GM12892 (cell line): ENCODE measurements around the gene VCX. TPM values are rescaled to one million over a fixed set of nuclear protein-coding genes. Genes with fewer than 3 reads are reported as not detected.
"Not testable (repeated sequence)": the region's sequence is repeated elsewhere in the genome, so short reads cannot be mapped to it uniquely, and the experiment has no call there.

Source experiments
- DNase-seq: peaks from one replicate; pipeline ENCODE4 v3.0.0; 2011; ENCODE audit not compliant: insufficient read length
- FAIRE-seq: peaks from 2 replicates; lab custom pipeline; 2011; peaks lifted over from hg19 to GRCh38; lab: Jason Lieb, UNC
- POLR2A ChIP-seq: IDR thresholded peaks from 2 replicates; pipeline ENCODE4 v1.6.1; 2011; ENCODE audit warnings: low read depth, low read length, control low read depth
- POLR2AphosphoS5 ChIP-seq: IDR thresholded peaks from 2 replicates; pipeline ENCODE4 v1.6.1; 2011; ENCODE audit warnings: low read depth, low read length, control low read depth
- TAF1 ChIP-seq: IDR thresholded peaks from 2 replicates; pipeline ENCODE4 v1.6.1; 2011; ENCODE audit warnings: low read depth, mild to moderate bottlenecking, control low read depth, low read length, borderline replicate concordance
- polyA plus RNA-seq: library from polyadenylated mRNA; unstranded; fragments of >200 nt; gene quantifications from one replicate; pipeline ENCODE4 v1.2.1, GENCODE V29; 2012; ENCODE audit warnings: missing spikeins, inconsistent platforms; ENCODE audit not compliant: missing spikeins

Gene VCX
- not detected for polyA plus RNA-seq

DNA sequence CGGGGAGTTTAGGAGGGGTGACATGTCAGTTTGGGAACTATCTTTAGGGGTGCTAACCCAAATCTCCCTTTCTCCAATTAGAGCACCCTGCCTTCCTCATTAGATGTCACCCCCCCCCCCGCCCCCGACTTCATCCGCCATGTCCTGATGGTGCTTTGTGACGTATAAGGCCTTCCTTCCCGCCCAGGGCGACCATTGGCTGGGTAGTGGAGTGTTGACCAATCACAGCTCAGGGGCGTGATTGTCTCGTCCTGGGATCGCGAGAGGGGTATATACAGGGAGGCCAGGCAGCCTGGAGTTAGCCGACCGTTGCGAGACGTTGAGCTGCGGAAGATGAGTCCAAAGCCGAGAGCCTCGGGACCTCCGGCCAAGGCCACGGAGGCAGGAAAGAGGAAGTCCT is at the start of gene VCX:
TSS of gene VCX (plus strand) at position 301 of the 400 bp plus-strand sequence. CDS start at position 334, 33 bp downstream.
- not testable (repeated sequence) for FAIRE-seq, DNase-seq

DNA sequence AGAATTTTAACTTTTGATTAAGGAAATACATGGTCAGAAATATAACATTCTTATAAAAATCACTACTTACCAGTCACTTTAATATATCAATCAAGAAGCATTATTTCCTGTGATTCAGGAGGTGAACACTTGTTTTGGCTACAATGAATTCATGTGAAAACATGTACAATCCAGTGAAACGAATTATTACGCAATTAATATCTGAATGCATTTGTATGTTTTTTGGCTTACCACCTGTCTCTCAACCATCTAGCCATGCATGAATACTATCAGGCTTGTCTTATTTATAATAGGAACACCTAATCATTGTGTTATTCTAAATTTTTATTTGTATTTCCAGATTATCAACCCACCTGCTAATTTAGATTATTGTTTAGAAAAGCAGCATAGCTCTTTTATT is 44.6 kb upstream of the VCX start:
- DNase-seq (no peak), FAIRE-seq (no peak)
- TF ChIP-seq TAF1: no peak
- no peak for TF ChIP-seq POLR2A
- no peak for TF ChIP-seq POLR2AphosphoS5

DNA sequence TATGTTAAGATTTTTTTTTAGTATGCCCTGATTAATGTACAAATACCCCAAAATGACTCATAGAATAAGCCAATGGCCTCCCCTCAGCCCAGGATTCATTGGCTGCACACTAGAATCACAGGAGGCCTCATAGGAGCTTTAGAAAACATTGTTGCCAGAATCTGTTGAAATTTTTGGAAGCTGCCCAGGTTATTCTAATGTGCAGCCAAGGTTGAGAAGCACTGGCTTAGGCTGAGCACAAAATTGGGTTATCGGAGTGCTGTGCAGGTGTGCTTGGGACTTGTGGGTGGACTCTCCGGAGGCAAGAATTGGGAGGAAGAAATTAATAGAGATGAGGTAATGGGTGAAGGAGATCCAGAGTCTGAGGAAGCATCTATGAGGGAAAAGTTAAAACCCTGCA is 41.3 kb upstream of the VCX start:
- no peak for FAIRE-seq
- TF ChIP-seq TAF1 (no peak), POLR2AphosphoS5 (no peak), POLR2A (no peak)
- DNase-seq: no peak

DNA sequence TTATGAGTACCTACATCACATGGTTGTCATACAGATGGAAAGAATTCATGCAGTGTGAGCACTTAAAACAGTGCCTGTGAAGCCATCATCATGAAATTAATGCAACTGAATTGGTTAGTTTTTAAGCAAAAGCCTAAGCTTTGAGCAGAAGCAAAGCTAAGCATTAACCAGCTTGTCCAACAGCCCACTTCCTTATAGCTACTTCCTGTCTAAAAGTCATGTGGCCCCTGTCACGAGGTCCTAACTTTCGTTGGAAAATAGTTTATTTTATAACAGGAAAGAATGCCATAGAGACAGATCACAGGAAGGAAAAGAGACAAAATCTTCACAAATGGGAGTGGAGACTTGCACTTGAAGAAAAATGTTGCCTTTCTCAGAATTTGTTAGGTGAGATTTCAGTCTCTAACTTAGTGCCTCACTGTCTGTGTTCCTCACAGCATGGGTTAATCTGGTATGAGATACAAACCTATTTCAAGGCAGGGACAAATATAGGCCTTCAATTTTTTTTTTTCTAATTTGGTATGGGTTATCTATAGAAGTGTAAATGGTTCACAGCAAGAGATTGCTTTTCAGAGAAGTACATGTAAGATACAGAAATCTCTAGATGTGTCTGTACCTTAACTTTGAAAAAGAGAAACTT is 27.7 kb upstream of the VCX start:
- TF ChIP-seq POLR2AphosphoS5 (no peak), POLR2A (no peak), TAF1 (no peak)
- FAIRE-seq (no peak), DNase-seq (no peak)

DNA sequence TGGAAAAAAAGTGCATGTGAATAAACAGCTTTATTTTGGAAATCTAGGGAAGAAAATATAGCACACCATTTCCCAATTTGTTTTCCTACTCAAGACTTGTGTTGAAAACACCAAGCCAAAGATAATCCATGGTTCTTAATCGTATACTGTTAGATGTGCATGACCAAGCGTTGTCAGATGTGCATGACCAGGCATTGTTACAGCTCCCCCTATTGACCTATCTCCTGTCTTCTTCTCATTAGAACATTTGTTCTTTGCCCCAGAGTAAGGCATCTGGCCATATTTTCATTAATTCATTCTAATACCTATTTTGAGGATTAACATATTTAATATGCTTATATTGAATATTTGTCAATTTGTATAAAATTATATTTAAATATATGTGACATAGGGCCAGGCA is 14.4 kb upstream of the VCX start:
- TF ChIP-seq POLR2A (no peak), POLR2AphosphoS5 (no peak), TAF1 (no peak)
- DNase-seq (no peak), FAIRE-seq (peak; percentile 38)

DNA sequence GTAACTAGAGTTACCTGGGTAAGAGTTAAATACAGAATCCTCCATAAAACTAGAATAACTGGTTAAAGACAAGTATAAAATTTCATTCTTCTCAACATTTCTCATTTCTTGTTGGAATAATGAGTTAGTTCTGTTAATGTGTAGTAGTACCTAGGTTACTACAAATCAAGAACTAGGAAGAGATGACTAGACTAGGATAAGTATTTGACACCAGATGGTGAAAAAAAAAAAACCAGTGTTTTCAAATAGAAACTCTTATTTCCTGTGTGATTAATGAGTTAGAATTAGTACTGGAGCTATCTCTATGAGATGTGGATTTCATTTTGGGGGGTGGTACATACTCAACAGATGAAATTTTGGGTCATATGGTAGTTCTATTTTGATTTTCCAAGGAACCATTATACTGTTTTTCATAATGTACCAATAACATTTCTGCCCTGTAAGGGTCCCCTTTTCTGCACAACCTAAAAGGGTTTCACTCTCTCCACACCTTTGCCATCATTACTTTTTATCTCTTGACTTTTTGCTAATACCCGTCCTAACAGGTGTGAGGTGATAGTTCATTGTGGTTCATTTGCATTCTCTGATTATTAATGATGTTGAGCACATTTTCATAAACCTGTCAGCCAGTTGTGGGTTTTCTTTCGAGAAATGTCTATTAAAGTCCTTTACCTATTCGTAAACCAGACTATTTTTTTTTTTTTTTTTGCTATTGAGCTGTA is 1.7 kb upstream of the VCX start:
- FAIRE-seq: no peak
- no peak for DNase-seq
- TF ChIP-seq TAF1 (no peak), POLR2AphosphoS5 (no peak), POLR2A (no peak)

DNA sequence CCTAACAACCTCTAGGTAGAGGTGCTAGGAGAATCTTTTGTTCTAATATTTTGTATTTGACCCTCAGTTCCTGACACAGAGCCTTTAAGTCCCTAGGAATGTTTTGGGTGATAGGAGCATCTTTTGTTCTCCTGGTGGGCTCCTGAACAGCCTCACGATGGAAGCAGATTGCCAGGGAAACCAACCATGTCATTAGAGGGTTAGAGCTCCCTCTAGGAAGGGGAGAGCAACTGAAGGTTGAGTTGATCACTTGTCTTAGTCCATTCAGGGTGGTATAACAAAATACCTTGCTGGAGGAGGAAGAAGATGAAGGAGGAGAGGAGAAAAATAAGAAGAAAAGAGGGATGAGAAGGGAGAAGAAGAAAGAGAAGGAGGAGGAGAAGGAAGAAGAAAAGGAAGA is 9.2 kb downstream of the VCX start:
- DNase-seq (no peak), FAIRE-seq (no peak)
- TF ChIP-seq POLR2AphosphoS5 (no peak), POLR2A (no peak), TAF1 (no peak)

DNA sequence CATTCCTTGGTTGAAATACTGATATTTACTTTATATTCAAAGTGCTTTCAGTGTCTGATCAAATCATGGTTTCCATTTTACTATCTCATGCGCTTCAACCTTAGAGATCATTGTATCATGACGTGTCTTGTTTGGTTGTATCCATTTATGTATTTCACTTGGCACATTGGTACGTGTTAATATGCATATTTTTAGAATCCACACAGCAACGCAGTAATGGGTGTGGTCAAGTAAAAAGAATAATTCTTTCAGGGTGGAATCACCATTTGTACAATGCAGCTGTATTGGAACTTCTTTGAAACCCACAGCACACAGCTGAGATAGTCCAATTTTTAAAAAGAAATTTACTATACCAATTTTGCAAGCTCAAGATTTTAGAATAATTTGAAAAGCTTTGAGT is 29.1 kb downstream of the VCX start:
- FAIRE-seq (no peak), DNase-seq (no peak)
- TF ChIP-seq POLR2AphosphoS5: no peak
- TF ChIP-seq TAF1: no peak
- TF ChIP-seq POLR2A: no peak

DNA sequence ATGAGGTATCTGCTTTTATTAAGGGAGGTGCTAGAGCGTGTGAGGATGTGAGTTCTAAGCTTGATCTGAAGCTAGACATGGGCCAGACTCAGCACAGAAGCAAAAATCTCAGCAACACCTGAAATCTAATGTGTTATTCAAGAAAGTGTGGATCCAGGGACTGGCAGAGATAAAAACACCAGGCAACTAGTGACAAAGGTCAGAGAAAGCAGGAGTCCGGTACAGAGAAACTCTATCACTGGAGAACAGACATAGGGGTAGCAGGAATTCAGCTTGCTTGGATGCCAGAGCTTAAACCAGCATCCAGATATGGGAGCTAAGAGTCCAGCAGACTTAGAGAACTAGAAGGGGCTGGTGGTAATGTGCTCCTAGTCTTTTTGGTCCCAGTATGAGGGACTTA is 34.0 kb downstream of the VCX start:
- DNase-seq: no peak
- no peak for TF ChIP-seq TAF1
- TF ChIP-seq POLR2A: no peak
- no peak for TF ChIP-seq POLR2AphosphoS5
- no peak for FAIRE-seq

DNA sequence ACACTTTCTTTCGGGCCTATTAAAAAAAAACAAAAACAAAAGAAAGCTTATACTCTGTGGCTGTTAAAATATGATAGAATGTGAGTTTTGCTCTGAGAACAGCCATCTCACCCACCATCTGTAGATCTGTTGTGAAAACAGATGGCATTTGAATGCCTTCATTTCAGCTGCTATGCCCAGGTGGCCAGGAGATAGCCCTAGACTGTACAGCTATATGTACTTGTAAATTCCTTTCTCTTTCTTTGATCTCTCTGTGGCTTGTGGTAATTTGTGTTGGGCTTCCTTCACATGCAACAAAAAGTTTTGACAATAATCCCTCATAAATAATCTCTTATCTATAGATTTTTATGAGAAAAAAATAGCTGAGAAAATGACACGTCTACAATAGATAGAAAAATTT is 46.2 kb downstream of the VCX start:
- DNase-seq (no peak), FAIRE-seq (no peak)

DNA sequence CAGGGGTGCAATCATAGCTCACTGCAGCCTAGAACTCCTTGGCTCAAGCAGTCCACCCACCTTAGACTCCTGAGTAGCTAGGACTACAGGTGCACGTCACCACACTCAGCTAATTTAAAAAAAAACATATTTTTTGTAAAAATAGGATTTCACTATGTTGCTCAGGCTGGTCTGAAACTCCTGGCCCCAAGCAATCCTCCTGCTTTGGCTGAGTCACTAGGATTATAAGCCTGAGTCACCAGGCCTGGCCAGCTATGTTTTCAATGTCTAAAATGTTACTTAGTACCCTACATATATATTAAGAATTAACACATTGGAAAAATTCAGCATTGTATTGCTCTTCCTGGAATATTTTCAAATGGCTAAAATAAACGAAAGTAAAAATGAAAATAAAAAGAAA is 46.7 kb downstream of the VCX start:
- FAIRE-seq: no peak
- DNase-seq: no peak
- no peak for TF ChIP-seq POLR2A
- no peak for TF ChIP-seq POLR2AphosphoS5
- no peak for TF ChIP-seq TAF1

More for the DNA sequence above, 46.2 kb downstream of the VCX start:
- TF ChIP-seq TAF1 (no peak), POLR2AphosphoS5 (no peak), POLR2A (no peak)

DNA sequence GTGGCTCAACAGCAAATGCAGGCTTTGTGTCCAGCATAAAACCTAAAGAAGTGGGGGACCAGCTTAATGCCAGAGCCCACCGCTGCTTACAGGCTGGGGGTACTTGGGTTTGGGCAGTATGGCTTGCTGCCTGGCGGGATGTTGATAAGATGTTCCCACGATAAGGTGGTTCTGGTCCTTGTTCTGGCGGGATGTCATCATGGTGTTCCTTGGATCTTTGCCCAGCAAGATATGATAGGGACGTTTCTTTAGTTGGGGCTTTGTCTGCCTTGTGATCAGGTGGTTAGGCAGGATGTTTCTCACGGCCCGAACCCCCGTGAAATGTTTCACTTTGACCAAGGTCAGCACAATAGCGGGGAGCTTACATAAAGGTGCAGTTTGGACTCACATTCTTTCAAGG is 49.0 kb downstream of the VCX start:
- TF ChIP-seq POLR2A (no peak), POLR2AphosphoS5 (no peak)
- DNase-seq (no peak), FAIRE-seq (no peak)
